Gastrocnemius medialis (tissue), 4 donors: ENCODE data around the gene CCDC196.

Experiments
- CTCF ChIP-seq, 5 experiments: fragments of 450-650 bp in 3 of 5; fragments of 200-600 bp in 2 of 5; sonication (generic) in 2 of 5; IDR thresholded peaks in 4 of 5; conservative IDR thresholded peaks in 1 of 5; 1 replicate in 4 of 5; 2 replicates in 1 of 5; pipeline ENCODE4 v1.5.1; 2016 to 2019; ENCODE audit warnings: antibody characterized with exemption in 5 of 5, mild to moderate bottlenecking in 3 of 5, moderate library complexity in 3 of 5
- POLR2A ChIP-seq, 2 donors: fragments of 450-650 bp; IDR thresholded peaks; one replicate each; pipeline ENCODE4 v1.6.1; 2017; ENCODE audit warnings: antibody characterized with exemption in 2 of 2, mild to moderate bottlenecking in 2 of 2, moderate library complexity in 2 of 2

DNA sequence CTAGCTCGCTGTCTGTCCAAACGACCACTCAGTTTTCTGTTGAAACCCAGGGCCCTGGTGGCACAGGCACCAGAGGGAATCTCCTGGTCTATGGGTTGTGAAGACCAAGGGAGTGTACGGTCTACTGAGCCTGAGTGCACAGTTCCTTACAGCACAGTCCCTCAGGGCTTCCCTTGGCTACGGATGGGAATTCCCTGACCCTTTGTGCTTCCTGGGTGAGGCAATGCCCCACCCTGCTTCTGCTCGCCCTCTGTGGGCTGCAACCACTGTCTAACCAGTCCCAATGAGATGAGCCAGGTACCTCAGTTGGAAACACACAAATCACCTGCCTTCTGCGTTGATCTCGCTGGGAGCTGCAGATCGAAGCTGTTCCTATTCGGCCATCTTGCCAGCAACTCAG lies 44.4 kb downstream of the CCDC196 start:
- TF ChIP-seq CTCF (IDR thresholded peaks at IDR 0.05 in 4 of 5, conservative IDR thresholded peaks at IDR 0.05 in 1 of 5), result no peak
- TF ChIP-seq POLR2A (IDR thresholded peaks at IDR 0.05), result no peak
